Endothelial cell of umbilical vein (primary cell): ENCODE results near the gene CNPY1. TPM values are rescaled to one million over a fixed set of nuclear protein-coding genes. Genes with fewer than 3 reads are reported as not detected.

Source experiments
- BruUV-seq: library from RNA; stranded (reverse); fragments of 400-500 nt; replicated peaks from 2 replicates; lab custom pipeline; 2021; lab: Mats Ljungman, UMichigan
- CTCF ChIA-PET: fragments of 300-600, 350-600 bp; sonication (Branson Sonifier 250); formaldehyde crosslinking; loops from one replicate; lab custom pipeline; 2021; ENCODE audit warnings: antibody characterized with exemption, inconsistent platforms; lab: Charles Lee
- POLR2A ChIA-PET: fragments of 300-600, 350-600 bp; sonication (Branson Sonifier 250); formaldehyde crosslinking; loops from one replicate; lab custom pipeline; 2021; ENCODE audit warnings: antibody characterized with exemption, inconsistent platforms; lab: Charles Lee
- DNase-seq: peaks from one replicate; pipeline ENCODE4 v3.0.0-alpha.2; 2011; ENCODE audit warnings: low read depth, low spot score
- FAIRE-seq: peaks from 2 replicates; lab custom pipeline; 2011; peaks lifted over from hg19 to GRCh38; lab: Jason Lieb, UNC
- H2AFZ ChIP-seq: 2 replicates; pipeline ENCODE4 v1.6.0; 2012; ENCODE audit warnings: low read depth, low read length, control low read depth, inconsistent platforms
- H3K27ac ChIP-seq: 2 replicates; pipeline ENCODE4 v1.5.1; 2011; ENCODE audit warnings: low read depth, mild to moderate bottlenecking, control low read depth, low read length, moderate library complexity; ENCODE audit not compliant: insufficient read depth
- H3K27me3 ChIP-seq, 2 experiments: 2 replicates each; pipeline versions ENCODE4 v1.6.0 to v1.6.1; 2011; ENCODE audit warnings: low read length in 2 of 2, mixed read lengths in 1 of 2; ENCODE audit not compliant: control insufficient read depth in 2 of 2, insufficient read depth in 2 of 2
- H3K36me3 ChIP-seq, 2 experiments: 2 replicates in 1 of 2; 3 replicates in 1 of 2; pipeline ENCODE4 v1.5.1; 2011; ENCODE audit warnings: low read length in 2 of 2, mild to moderate bottlenecking in 1 of 2, moderate library complexity in 1 of 2; ENCODE audit not compliant: control insufficient read depth in 2 of 2, insufficient read depth in 2 of 2; ENCODE audit errors: extremely low read depth in 1 of 2
- H3K4me1 ChIP-seq: 3 replicates; pipeline ENCODE4 v1.5.1; 2011; ENCODE audit warnings: mild to moderate bottlenecking, low read length; ENCODE audit not compliant: control insufficient read depth, insufficient read depth; ENCODE audit errors: extremely low read depth
- H3K4me2 ChIP-seq: 2 replicates; pipeline ENCODE4 v1.6.1; 2011; ENCODE audit warnings: low read length, control low read depth, mixed read lengths; ENCODE audit not compliant: insufficient read depth
- H3K4me3 ChIP-seq, 3 experiments: fragments of 200-600 bp in 1 of 3; sonication (generic), shearing (Covaris generic) in 1 of 3; replicated peaks in 1 of 3; 2 replicates each; pipeline ENCODE4 v1.5.1; 2011 to 2016; ENCODE audit warnings: control low read depth in 3 of 3, low read length in 3 of 3, mild to moderate bottlenecking in 2 of 3, inconsistent platforms in 1 of 3, low read depth in 1 of 3, moderate library complexity in 1 of 3; ENCODE audit not compliant: insufficient read depth in 1 of 3
- H3K79me2 ChIP-seq: 2 replicates; pipeline ENCODE4 v1.6.0; 2012; ENCODE audit warnings: low read length, inconsistent platforms; ENCODE audit not compliant: control insufficient read depth, insufficient read depth
- H3K9ac ChIP-seq: replicated peaks from 2 replicates; pipeline ENCODE3; 2011; ENCODE audit warnings: low read length, control low read depth; ENCODE audit not compliant: insufficient read depth; ENCODE audit errors: extremely low read depth
- H3K9me1 ChIP-seq: replicated peaks from 3 replicates; pipeline ENCODE4 v1.6.0; 2011; ENCODE audit warnings: mild to moderate bottlenecking, low read length; ENCODE audit not compliant: control insufficient read depth, insufficient read depth; ENCODE audit errors: extremely low read depth
- H3K9me3 ChIP-seq: replicated peaks from 2 replicates; pipeline ENCODE4 v1.5.1; 2012; ENCODE audit warnings: low read length, inconsistent platforms; ENCODE audit not compliant: control insufficient read depth, insufficient read depth
- H4K20me1 ChIP-seq: replicated peaks from 2 replicates; pipeline ENCODE3; 2011; ENCODE audit warnings: mild to moderate bottlenecking, low read length; ENCODE audit not compliant: control insufficient read depth, insufficient read depth; ENCODE audit errors: extremely low read depth
- CTCF ChIP-seq, 2 donors: IDR thresholded peaks; 1 replicate in 1 of 2; 2 replicates in 1 of 2; pipeline ENCODE4 v1.5.1; 2011; ENCODE audit warnings: low read length in 2 of 2, mild to moderate bottlenecking in 2 of 2, moderate library complexity in 2 of 2, control low read depth in 1 of 2, inconsistent platforms in 1 of 2, low read depth in 1 of 2; ENCODE audit not compliant: insufficient read depth in 1 of 2; ENCODE audit errors: extremely low read depth in 1 of 2
- EZH2 ChIP-seq: IDR thresholded peaks from 2 replicates; pipeline ENCODE4 v1.6.1; 2012; ENCODE audit warnings: borderline replicate concordance, low read depth, mild to moderate bottlenecking, moderate library complexity, low read length, inconsistent platforms; ENCODE audit not compliant: severe bottlenecking
- GATA2 ChIP-seq: IDR thresholded peaks from 2 replicates; pipeline ENCODE4 v1.7.0; 2011; ENCODE audit warnings: low read depth, mild to moderate bottlenecking, moderate library complexity, mixed read lengths, low read length; ENCODE audit not compliant: insufficient read length, insufficient read depth
- JUN ChIP-seq: IDR thresholded peaks from 2 replicates; pipeline ENCODE4 v1.6.1; 2011; ENCODE audit warnings: borderline replicate concordance, low read depth; ENCODE audit not compliant: insufficient read length, insufficient read depth
- MYC ChIP-seq: IDR thresholded peaks from one replicate; pipeline ENCODE4 v1.6.1; 2011; ENCODE audit warnings: mild to moderate bottlenecking, low read depth, low read length
- POLR2A ChIP-seq: IDR thresholded peaks from 2 replicates; pipeline ENCODE4 v1.6.1; 2012; ENCODE audit warnings: low read depth, mild to moderate bottlenecking, control low read depth, low read length
- POLR2AphosphoS5 ChIP-seq: IDR thresholded peaks from 2 replicates; pipeline ENCODE4 v1.6.1; 2012; ENCODE audit warnings: low read depth, mild to moderate bottlenecking, control low read depth, low read length, moderate library complexity; ENCODE audit not compliant: insufficient read depth
- dilution Hi-C: fragments of 300-500 bp; cut with MboI; formaldehyde crosslinking; loops from one replicate; pipeline ENCODE4 v1.15.0; 2019; ENCODE audit warnings: low sequenced_read_pairs; ENCODE audit not compliant: extremely low pct_ligation_motif_present
- intact Hi-C: fragments of 100-400 bp; cut with micrococcal nuclease; formaldehyde crosslinking; loops from one replicate; pipeline ENCODE4 v1.10.0; 2022
- polyA plus RNA-seq, 4 experiments: library from polyadenylated mRNA; depleted of rRNA in 3 of 4; stranded (reverse) in 3 of 4; unstranded in 1 of 4; fragments of >200 nt; gene quantifications; 2 replicates each; pipeline versions ENCODE4 v1.2.1 to v1.2.3, GENCODE V29; 2011 to 2012; ENCODE audit warnings: missing spikeins in 1 of 4
- total RNA-seq: library from RNA; stranded (reverse); gene quantifications from 2 replicates; pipeline ENCODE4 v1.2.3, GENCODE V29; 2021

The CNPY1 gene
- total and polyA plus RNA-seq, 2 donors (not counting 3 experiments of a cell fraction or from before 2014, with no cell fraction given): not detected

GRCh38 chr7:155590215-155591018 lies 44.1 kb upstream of the CNPY1 start:
- CTCF ChIA-PET: interaction anchor here (2.4 kb wide), 1 partner anchor 9 kb away, joined by 11 read pairs; no protein-coding TSS in a partner anchor
- H3K27me3 ChIP-seq: peaks cover 0 to 2% of the 10 kb centered on the region in 2 experiments
- intact Hi-C loops: no loop called here
- H3K27ac ChIP-seq: no peak overlapping the region
- no peak for TF ChIP-seq GATA2
- TF ChIP-seq POLR2A: no peak
- TF ChIP-seq MYC: no peak
- TF ChIP-seq EZH2: no peak
- TF ChIP-seq JUN: no peak
- TF ChIP-seq POLR2AphosphoS5: no peak
- no peak for TF ChIP-seq CTCF (IDR thresholded peaks at IDR 0.05; ENCODE audit: extremely low read depth in 1 of 2, insufficient read depth in 1 of 2, low read depth in 1 of 2, low read length in 2 of 2)
- H3K4me3 ChIP-seq: no peak overlapping the region
- no peaks in the 10 kb centered on the region for H4K20me1 ChIP-seq
- H3K9me3 ChIP-seq: no peaks in the 10 kb centered on the region
- no peaks in the 10 kb centered on the region for H3K79me2 ChIP-seq
- H2AFZ ChIP-seq: no peak overlapping the region
- no peak for FAIRE-seq
- no peak overlapping the region for H3K9ac ChIP-seq
- H3K4me2 ChIP-seq: no peak overlapping the region
- BruUV-seq: no TSS peak
- dilution Hi-C loops: no loop called here
- H3K4me1 ChIP-seq: no peaks in the 10 kb centered on the region
- DNase-seq: no peak
- H3K36me3 ChIP-seq: no peaks in the 10 kb centered on the region
- POLR2A ChIA-PET: no interaction called here
- H3K9me1 ChIP-seq: no peaks in the 10 kb centered on the region
